Esophagus squamous epithelium (tissue), 5 donors: Measurements from ENCODE around the gene CCDC8. TPM values are rescaled to one million over a fixed set of nuclear protein-coding genes. Genes with fewer than 3 reads are reported as not detected.
A peak's percentile ranks its signal among the peaks of the same experiment; 100 is the strongest.

Experiments
- DNase-seq: peaks from one replicate; lab custom pipeline; 2025; lab: John Stamatoyannopoulos, UW
- H3K27ac ChIP-seq, 4 donors: fragments of 200-600 bp; sonication (generic); one replicate each; pipeline ENCODE4 v1.5.1; 2016 to 2019; ENCODE audit warnings: mild to moderate bottlenecking in 1 of 4
- H3K27me3 ChIP-seq, 4 donors: fragments of 200-600 bp; sonication (generic); 1 replicate in 3 of 4; 2 replicates in 1 of 4; pipeline versions ENCODE4 v1.5.1 to v1.6.0; 2017 to 2021; ENCODE audit warnings: antibody characterized with exemption in 1 of 4
- H3K36me3 ChIP-seq, 3 donors: fragments of 200-600 bp; sonication (generic); one replicate each; pipeline ENCODE4 v1.5.1; 2016 to 2019
- H3K4me1 ChIP-seq, 3 donors: fragments of 200-600 bp; sonication (generic); one replicate each; pipeline ENCODE4 v1.5.1; 2017 to 2019
- H3K4me3 ChIP-seq, 4 donors: fragments of 200-600 bp; sonication (generic); 1 replicate in 3 of 4; 2 replicates in 1 of 4; pipeline ENCODE4 v1.5.1; 2016 to 2019; ENCODE audit warnings: mild to moderate bottlenecking in 2 of 4, moderate library complexity in 1 of 4
- H3K9me3 ChIP-seq, 3 donors: fragments of 200-600 bp; sonication (generic); one replicate each; pipeline ENCODE4 v1.5.1; 2016 to 2019
- CTCF ChIP-seq, 6 experiments: fragments of 450-650 bp in 4 of 6; fragments of 200-600 bp in 2 of 6; sonication (generic) in 2 of 6; IDR thresholded peaks; one replicate each; pipeline ENCODE4 v1.5.1; 2016 to 2019; ENCODE audit warnings: antibody characterized with exemption in 6 of 6, mild to moderate bottlenecking in 4 of 6, moderate library complexity in 4 of 6
- POLR2A ChIP-seq, 4 donors: fragments of 450-650 bp; IDR thresholded peaks; one replicate each; pipeline ENCODE4 v1.6.1; 2017; ENCODE audit warnings: antibody characterized with exemption in 4 of 4, mild to moderate bottlenecking in 4 of 4, moderate library complexity in 3 of 4
- WGBS, 2 donors: methylation state at CpG; one replicate each; pipeline ENCODE4 v1.1.5; 2018; 5-methylcytosine and 5-hydroxymethylcytosine counted together
- intact Hi-C: fragments of 100-400 bp; cut with DNase I; formaldehyde crosslinking; loops from one replicate; pipeline ENCODE4 v1.15.0; 2022
- total RNA-seq, 4 donors: library from RNA; depleted of rRNA; stranded (reverse); fragments of >200 nt; gene quantifications; one replicate each; pipeline ENCODE4 v1.1.0, GENCODE V29; 2016
- donor health status: DM: yes; HTN: yes; CAD: no.

The CCDC8 gene
- total RNA-seq, 4 donors from 2014 or later = 0.53 to 1.7 (median 0.62) TPM

- TF ChIP-seq POLR2A (IDR thresholded peaks at IDR 0.05) (no peak), CTCF (IDR thresholded peaks at IDR 0.05) (no peak)
These were observed 30.1 kb downstream of the CCDC8 start for GRCh38 chr19:46383171-46383815.

GRCh38 chr19:46381756-46382345, 31.5 kb downstream of the CCDC8 start:
- Histone ChIP-seq H3K36me3 (peaks cover 14 to 97% (median 22%) of the 10 kb centered on the region in 3 donors), H3K27ac (no peak overlapping the region), H3K9me3 (no peaks in the 10 kb centered on the region), H3K4me3 (no peak overlapping the region), H3K27me3 (no peaks in the 10 kb centered on the region), H3K4me1 (peaks cover 0 to 56% (median 3%) of the 10 kb centered on the region in 3 donors)
- DNase-seq = no peak
- intact Hi-C loops = no loop called here
- 83 to 87% methylated on average over 7 to 13 of the region's 15 CpGs for WGBS, 2 donors
- TF ChIP-seq CTCF (IDR thresholded peaks at IDR 0.05) = no peak
- no peak for TF ChIP-seq POLR2A (IDR thresholded peaks at IDR 0.05)

More at GRCh38 chr19:46383171-46383815, 30.1 kb downstream of the CCDC8 start:
- Histone ChIP-seq H3K27me3 (no peaks in the 10 kb centered on the region), H3K4me1 (peaks cover 0 to 45% (median 0%) of the 10 kb centered on the region in 3 donors), H3K9me3 (no peaks in the 10 kb centered on the region), H3K36me3 (peaks cover 19 to 99% (median 23%) of the 10 kb centered on the region in 3 donors), H3K4me3 (no peak overlapping the region), H3K27ac (no peak overlapping the region)
- 89 to 90% methylated on average over 14 to 21 of the region's 23 CpGs for WGBS, 2 donors
- no peak for DNase-seq
- intact Hi-C loops = no loop called here

DNA sequence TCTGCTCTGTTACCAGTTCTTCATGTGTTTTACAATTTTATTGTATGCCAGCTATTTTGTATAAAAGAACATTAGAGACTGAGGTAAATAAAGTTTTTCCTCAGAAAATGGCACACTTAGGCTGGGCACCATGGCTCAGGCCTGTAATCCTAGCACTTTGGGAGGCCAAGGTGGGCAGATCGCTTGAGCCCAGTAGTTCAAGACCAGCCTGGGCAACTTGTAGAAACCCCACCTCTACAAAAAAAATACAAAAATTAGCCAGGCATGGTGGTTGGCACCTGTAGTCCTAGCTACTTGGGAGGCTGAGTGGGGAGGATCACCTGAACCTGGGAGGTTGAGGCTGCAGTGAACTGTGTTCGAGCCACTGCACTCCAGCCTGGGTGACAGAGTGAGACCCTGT, 32.0 kb downstream of the CCDC8 start:
- Histone ChIP-seq H3K27me3 (no peaks in the 10 kb centered on the region), H3K4me3 (no peak overlapping the region), H3K9me3 (no peaks in the 10 kb centered on the region), H3K4me1 (peaks cover 0 to 56% (median 3%) of the 10 kb centered on the region in 3 donors), H3K27ac (no peak overlapping the region), H3K36me3 (peaks cover 19 to 97% (median 24%) of the 10 kb centered on the region in 3 donors)
- no peak for TF ChIP-seq CTCF (IDR thresholded peaks at IDR 0.05)
- no peak for TF ChIP-seq POLR2A (IDR thresholded peaks at IDR 0.05)
- 94 to 100% methylated on average over 2 of the region's 2 CpGs for WGBS, 2 donors
- intact Hi-C loops = no loop called here
- no peak for DNase-seq

GRCh38 chr19:46380690-46381089, 32.7 kb downstream of the CCDC8 start:
- WGBS, 2 donors = 91 to 93% methylated on average over 2 of the region's 2 CpGs
- Histone ChIP-seq H3K27me3 (no peaks in the 10 kb centered on the region), H3K9me3 (no peaks in the 10 kb centered on the region), H3K36me3 (peaks cover 20 to 97% (median 30%) of the 10 kb centered on the region in 3 donors), H3K4me3 (no peak overlapping the region), H3K27ac (no peak overlapping the region), H3K4me1 (peaks cover 0 to 50% (median 3%) of the 10 kb centered on the region in 3 donors)
- TF ChIP-seq CTCF (IDR thresholded peaks at IDR 0.05) = no peak
- no peak for TF ChIP-seq POLR2A (IDR thresholded peaks at IDR 0.05)
- intact Hi-C loops = no loop called here
- DNase-seq = no peak

- Histone ChIP-seq H3K27me3 (no peaks in the 10 kb centered on the region), H3K4me3 (no peak overlapping the region), H3K27ac (peak overlapping the region in 2 of 4 donors; percentile 25 to 52), H3K36me3 (peaks cover 10 to 78% (median 18%) of the 10 kb centered on the region in 3 donors), H3K9me3 (no peaks in the 10 kb centered on the region), H3K4me1 (peaks cover 12 to 58% (median 19%) of the 10 kb centered on the region in 3 donors)
- TF ChIP-seq POLR2A (IDR thresholded peaks at IDR 0.05) = no peak
- TF ChIP-seq CTCF (IDR thresholded peaks at IDR 0.05) = no peak
- intact Hi-C loops = no loop called here
- WGBS, 2 donors = 36 to 43% methylated on average over 2 of the region's 2 CpGs
- no peak for DNase-seq
These were observed 35.1 kb downstream of the CCDC8 start for GRCh38 chr19:46378268-46378667.
